Measurements from ENCODE around the gene PRSS8.

DNA sequence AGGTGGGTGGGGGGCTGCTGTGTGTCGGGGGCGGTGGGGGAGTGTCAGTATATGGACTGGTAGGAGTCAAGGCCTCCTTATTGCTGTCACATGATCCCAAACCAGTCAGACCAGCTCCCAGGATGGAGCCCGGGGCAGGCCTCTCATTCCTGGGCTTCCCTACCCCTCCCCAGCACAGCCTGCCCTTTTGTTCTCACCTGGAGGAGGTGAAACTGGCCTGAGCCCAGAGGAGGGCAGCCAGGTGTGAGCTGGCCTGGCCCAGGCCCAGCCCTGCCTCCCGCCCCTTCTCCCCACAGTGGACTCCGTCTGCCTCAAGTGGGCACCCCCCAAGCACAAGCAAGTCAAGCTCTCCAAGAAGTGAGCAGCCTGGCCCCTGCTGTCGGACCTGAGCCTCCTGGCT, 4.6 kb downstream of the PRSS8 start:
- TF ChIP-seq CTCF (IDR thresholded peaks at IDR 0.05) (no peak), POLR2A (IDR thresholded peaks at IDR 0.05) (no peak)
